HEK293 (cell line): Measurements from ENCODE around the gene SAMD1.

Experiments
- CTCF ChIP-seq: fragments of 450-650 bp; formaldehyde crosslinking; IDR thresholded peaks from 2 replicates; pipeline ENCODE4 v1.5.1; 2016; ENCODE audit warnings: missing biosample characterization, missing genetic modification characterization
- GLI2 ChIP-seq: fragments of 450-650 bp; formaldehyde crosslinking; IDR thresholded peaks from 2 replicates; pipeline ENCODE4; 2017; ENCODE audit warnings: missing biosample characterization, missing genetic modification characterization, low read depth, borderline replicate concordance
- HOXD13 ChIP-seq: sonication (generic); formaldehyde crosslinking; IDR thresholded peaks from 2 replicates; pipeline ENCODE4 v1.8.0; 2022; ENCODE audit warnings: missing genetic modification reagents, borderline replicate concordance
- MEIS1 ChIP-seq: sonication (generic); formaldehyde crosslinking; IDR thresholded peaks from 2 replicates; pipeline ENCODE4 v1.8.1; 2022; ENCODE audit warnings: missing genetic modification reagents, mild to moderate bottlenecking, borderline replicate concordance
- MYNN ChIP-seq: fragments of 450-650 bp; formaldehyde crosslinking; IDR thresholded peaks from 2 replicates; pipeline ENCODE4 v1.5.1; 2016; ENCODE audit warnings: missing biosample characterization, missing genetic modification characterization, borderline replicate concordance
- MZF1 ChIP-seq: fragments of 450-650 bp; formaldehyde crosslinking; IDR thresholded peaks from 2 replicates; pipeline ENCODE4 v1.5.1; 2017; ENCODE audit warnings: missing biosample characterization, missing genetic modification characterization, borderline replicate concordance
- OVOL3 ChIP-seq: fragments of 450-650 bp; formaldehyde crosslinking; IDR thresholded peaks from 2 replicates; pipeline ENCODE4 v1.5.1; 2016; ENCODE audit warnings: missing biosample characterization, missing genetic modification characterization
- PRDM6 ChIP-seq: fragments of 450-650 bp; formaldehyde crosslinking; IDR thresholded peaks from 2 replicates; pipeline ENCODE4 v1.5.1; 2017; ENCODE audit warnings: missing biosample characterization, missing genetic modification characterization
- TCF7L2 ChIP-seq: IDR thresholded peaks from 2 replicates; pipeline ENCODE4 v1.6.1; 2011; ENCODE audit warnings: low read depth, mild to moderate bottlenecking, inconsistent platforms, low read length, moderate library complexity, borderline replicate concordance
- ZBTB10 ChIP-seq: fragments of 450-650 bp; formaldehyde crosslinking; IDR thresholded peaks from 2 replicates; pipeline ENCODE4 v1.5.1; 2016; ENCODE audit warnings: missing biosample characterization, missing genetic modification characterization
- ZFHX2 ChIP-seq: fragments of 450-650 bp; formaldehyde crosslinking; conservative IDR thresholded peaks from 2 replicates; pipeline ENCODE4 v1.5.1; 2016; ENCODE audit warnings: missing biosample characterization, missing genetic modification characterization
- ZNF112 ChIP-seq: fragments of 450-650 bp; formaldehyde crosslinking; IDR thresholded peaks from 2 replicates; pipeline ENCODE4 v1.5.0; 2017; ENCODE audit warnings: missing biosample characterization, missing genetic modification characterization
- ZNF132 ChIP-seq: fragments of 450-650 bp; formaldehyde crosslinking; IDR thresholded peaks from 2 replicates; pipeline ENCODE4 v1.5.1; 2017; ENCODE audit warnings: missing biosample characterization, missing genetic modification characterization, borderline replicate concordance
- ZNF169 ChIP-seq: fragments of 450-650 bp; formaldehyde crosslinking; IDR thresholded peaks from 2 replicates; pipeline ENCODE4 v1.5.1; 2016; ENCODE audit warnings: missing biosample characterization, missing genetic modification characterization
- ZNF26 ChIP-seq: fragments of 450-650 bp; formaldehyde crosslinking; IDR thresholded peaks from 2 replicates; pipeline ENCODE4 v1.5.1; 2016; ENCODE audit warnings: missing biosample characterization, missing genetic modification characterization
- ZNF292 ChIP-seq: fragments of 450-650 bp; formaldehyde crosslinking; IDR thresholded peaks from 2 replicates; pipeline ENCODE4 v1.5.1; 2016; ENCODE audit warnings: low read depth, missing biosample characterization, missing genetic modification characterization, borderline replicate concordance
- ZNF324 ChIP-seq: fragments of 450-650 bp; formaldehyde crosslinking; IDR thresholded peaks from 2 replicates; pipeline ENCODE4 v1.5.1; 2016; ENCODE audit warnings: missing biosample characterization, missing genetic modification characterization
- ZNF362 ChIP-seq: fragments of 450-650 bp; formaldehyde crosslinking; IDR thresholded peaks from 2 replicates; pipeline ENCODE4 v1.5.1; 2016; ENCODE audit warnings: missing biosample characterization, missing genetic modification characterization
- ZNF571 ChIP-seq: fragments of 450-650 bp; formaldehyde crosslinking; IDR thresholded peaks from 2 replicates; pipeline ENCODE4 v1.5.0; 2017; ENCODE audit warnings: missing biosample characterization, missing genetic modification characterization
- ZNF660 ChIP-seq: fragments of 450-650 bp; IDR thresholded peaks from 2 replicates; pipeline ENCODE4 v1.5.1; 2018; ENCODE audit warnings: missing biosample characterization, mild to moderate bottlenecking, missing genetic modification characterization
- ZNF707 ChIP-seq: fragments of 450-650 bp; formaldehyde crosslinking; IDR thresholded peaks from 2 replicates; pipeline ENCODE4 v1.5.1; 2016; ENCODE audit warnings: missing biosample characterization, missing genetic modification characterization
- ZNF776 ChIP-seq: fragments of 450-650 bp; formaldehyde crosslinking; IDR thresholded peaks from 2 replicates; pipeline ENCODE4 v1.5.0; 2017; ENCODE audit warnings: missing biosample characterization, missing genetic modification characterization, borderline replicate concordance
- ZSCAN30 ChIP-seq: fragments of 450-650 bp; IDR thresholded peaks from 2 replicates; pipeline ENCODE4 v1.5.1; 2018; ENCODE audit warnings: missing biosample characterization, mild to moderate bottlenecking, missing genetic modification characterization, moderate library complexity
- TF ChIP-seq, protein P1 (sequence below): fragments of 450-650 bp; formaldehyde crosslinking; IDR thresholded peaks from 2 replicates; pipeline ENCODE4 v1.5.1; 2017; ENCODE audit warnings: missing biosample characterization, missing genetic modification characterization
- TF ChIP-seq, protein P2 (sequence below): fragments of 450-650 bp; formaldehyde crosslinking; IDR thresholded peaks from 2 replicates; pipeline ENCODE4 v1.5.1; 2017; ENCODE audit warnings: missing biosample characterization, missing genetic modification characterization
- TF ChIP-seq, protein P3 (sequence below): fragments of 450-650 bp; formaldehyde crosslinking; IDR thresholded peaks from 2 replicates; pipeline ENCODE4; 2016; ENCODE audit warnings: missing biosample characterization, missing genetic modification characterization

Gene SAMD1

DNA sequence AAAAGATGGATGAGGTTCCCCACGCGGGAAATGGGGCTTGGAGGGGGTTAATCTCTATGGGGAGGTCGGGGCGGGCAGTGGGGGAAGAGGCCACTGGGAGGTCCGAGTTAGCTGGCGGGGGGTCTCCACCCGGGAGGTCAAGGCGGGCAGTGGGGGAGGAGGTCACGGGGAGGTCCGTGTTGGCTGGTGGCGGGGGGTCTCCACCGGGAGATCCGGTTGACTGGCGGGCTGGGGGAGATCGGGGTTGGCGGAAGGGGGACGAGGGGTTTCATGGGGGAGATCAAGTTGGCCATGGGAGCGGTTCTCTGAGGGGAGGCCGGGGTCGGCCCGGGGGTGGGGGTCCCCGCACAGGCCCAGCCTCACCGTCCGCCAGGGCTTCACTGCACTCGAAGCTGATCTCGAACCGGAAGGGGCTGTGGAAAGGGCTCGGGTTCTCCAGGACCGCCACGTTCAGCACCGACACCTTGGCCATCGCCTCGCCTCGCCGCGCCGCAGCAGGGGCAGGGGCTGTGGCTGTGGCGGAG, 45.5 kb upstream of the SAMD1 start (continued):
- TF ChIP-seq ZNF362 (no peak), ZBTB10 (tag by site-specific recombination) (peak; percentile 45; the same call in 1 of the 2 replicates), HOXD13 (CRISPR knock-in tag) (no peak), TCF7L2 (no peak), ZNF26 (tag by site-specific recombination) (no peak), ZNF292 (tag by site-specific recombination) (no peak), MZF1 (tag by site-specific recombination) (no peak), PRDM6 (no peak), ZNF169 (tag by site-specific recombination) (0 out of 2 replicates have a peak, but pooled peaks have one; percentile 60), ZNF776 (no peak), ZFHX2 (tag by site-specific recombination) (no peak), ZNF707 (no peak), ZSCAN30 (tag by site-specific recombination) (no peak), OVOL3 (0 out of 2 replicates have a peak, but pooled peaks have one; percentile 33), ZNF571 (tag by site-specific recombination) (no peak), ZNF324 (tag by site-specific recombination) (peak; percentile 82; the same call in 1 of the 2 replicates), MEIS1 (CRISPR knock-in tag) (no peak), ZNF132 (tag by site-specific recombination) (no peak), GLI2 (tag by site-specific recombination) (no peak), ZNF660 (tag by site-specific recombination) (no peak; the same call in 1 of the 2 replicates), MYNN (tag by site-specific recombination) (no peak), CTCF (tag by site-specific recombination) (no peak), ZNF112 (tag by site-specific recombination) (no peak)
- TF ChIP-seq, protein P1, sequence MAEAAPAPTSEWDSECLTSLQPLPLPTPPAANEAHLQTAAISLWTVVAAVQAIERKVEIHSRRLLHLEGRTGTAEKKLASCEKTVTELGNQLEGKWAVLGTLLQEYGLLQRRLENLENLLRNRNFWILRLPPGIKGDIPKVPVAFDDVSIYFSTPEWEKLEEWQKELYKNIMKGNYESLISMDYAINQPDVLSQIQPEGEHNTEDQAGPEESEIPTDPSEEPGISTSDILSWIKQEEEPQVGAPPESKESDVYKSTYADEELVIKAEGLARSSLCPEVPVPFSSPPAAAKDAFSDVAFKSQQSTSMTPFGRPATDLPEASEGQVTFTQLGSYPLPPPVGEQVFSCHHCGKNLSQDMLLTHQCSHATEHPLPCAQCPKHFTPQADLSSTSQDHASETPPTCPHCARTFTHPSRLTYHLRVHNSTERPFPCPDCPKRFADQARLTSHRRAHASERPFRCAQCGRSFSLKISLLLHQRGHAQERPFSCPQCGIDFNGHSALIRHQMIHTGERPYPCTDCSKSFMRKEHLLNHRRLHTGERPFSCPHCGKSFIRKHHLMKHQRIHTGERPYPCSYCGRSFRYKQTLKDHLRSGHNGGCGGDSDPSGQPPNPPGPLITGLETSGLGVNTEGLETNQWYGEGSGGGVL (tag by site-specific recombination), result peak; percentile 43; the same call in 1 of the 2 replicates
- TF ChIP-seq, protein P2, sequence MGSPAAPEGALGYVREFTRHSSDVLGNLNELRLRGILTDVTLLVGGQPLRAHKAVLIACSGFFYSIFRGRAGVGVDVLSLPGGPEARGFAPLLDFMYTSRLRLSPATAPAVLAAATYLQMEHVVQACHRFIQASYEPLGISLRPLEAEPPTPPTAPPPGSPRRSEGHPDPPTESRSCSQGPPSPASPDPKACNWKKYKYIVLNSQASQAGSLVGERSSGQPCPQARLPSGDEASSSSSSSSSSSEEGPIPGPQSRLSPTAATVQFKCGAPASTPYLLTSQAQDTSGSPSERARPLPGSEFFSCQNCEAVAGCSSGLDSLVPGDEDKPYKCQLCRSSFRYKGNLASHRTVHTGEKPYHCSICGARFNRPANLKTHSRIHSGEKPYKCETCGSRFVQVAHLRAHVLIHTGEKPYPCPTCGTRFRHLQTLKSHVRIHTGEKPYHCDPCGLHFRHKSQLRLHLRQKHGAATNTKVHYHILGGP (tag by site-specific recombination), result no peak
- TF ChIP-seq, protein P3, sequence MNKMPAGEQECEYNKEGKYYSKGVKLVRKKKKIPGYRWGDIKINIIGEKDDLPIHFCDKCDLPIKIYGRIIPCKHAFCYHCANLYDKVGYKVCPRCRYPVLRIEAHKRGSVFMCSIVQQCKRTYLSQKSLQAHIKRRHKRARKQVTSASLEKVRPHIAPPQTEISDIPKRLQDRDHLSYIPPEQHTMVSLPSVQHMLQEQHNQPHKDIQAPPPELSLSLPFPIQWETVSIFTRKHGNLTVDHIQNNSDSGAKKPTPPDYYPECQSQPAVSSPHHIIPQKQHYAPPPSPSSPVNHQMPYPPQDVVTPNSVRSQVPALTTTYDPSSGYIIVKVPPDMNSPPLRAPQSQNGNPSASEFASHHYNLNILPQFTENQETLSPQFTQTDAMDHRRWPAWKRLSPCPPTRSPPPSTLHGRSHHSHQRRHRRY (tag by site-specific recombination), result 0 out of 2 replicates have a peak, but pooled peaks have one; percentile 35
